NCI-H2029 treated with DMSO at 0.1 percent for 48 hours (cell line): ENCODE results near the gene MTHFS.

Experiments used
- DNase-seq: peaks from one replicate; lab custom pipeline; 2025; lab: John Stamatoyannopoulos, UW

The MTHFS gene

DNA sequence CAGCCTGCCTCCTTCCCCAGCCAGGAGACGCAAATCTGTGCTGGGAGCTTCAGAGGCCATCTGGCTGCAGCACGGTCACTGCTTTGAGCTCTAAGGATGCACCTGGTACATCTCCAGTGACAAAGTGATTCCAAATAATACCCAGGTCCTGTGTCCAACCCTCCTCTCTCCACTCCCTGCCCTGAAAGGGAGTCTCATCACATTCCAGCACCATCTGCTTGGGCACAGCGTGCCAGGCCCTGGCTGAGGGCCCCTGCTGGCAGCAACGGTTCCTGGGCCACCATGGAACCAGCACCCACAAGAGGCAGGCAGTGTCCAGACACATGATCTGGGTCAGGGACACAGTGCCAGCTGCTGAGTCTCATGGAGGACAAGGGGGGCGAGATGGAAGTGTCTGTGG is 81.3 kb downstream of the MTHFS start:
- DNase-seq: no peak

DNA sequence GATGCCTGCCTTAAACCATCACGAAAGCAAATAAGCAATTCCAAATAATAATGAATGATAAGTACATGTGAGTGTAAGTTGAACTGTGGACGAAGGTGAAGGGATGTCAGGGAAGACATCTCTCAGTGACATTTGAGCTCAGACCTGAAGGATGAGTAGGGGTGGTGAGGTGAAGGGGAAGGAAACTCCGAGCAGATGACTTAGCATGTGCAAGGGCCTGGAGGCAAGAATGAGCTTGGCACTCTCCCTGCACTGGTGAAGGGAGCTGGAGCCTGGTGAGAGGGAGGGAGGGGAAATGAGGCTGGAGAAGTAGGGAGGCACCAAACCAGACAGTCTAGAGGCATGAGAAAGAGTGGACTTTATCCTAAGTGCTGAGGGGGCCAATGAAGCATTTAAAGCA is 84.3 kb downstream of the MTHFS start:
- no peak for DNase-seq

DNA sequence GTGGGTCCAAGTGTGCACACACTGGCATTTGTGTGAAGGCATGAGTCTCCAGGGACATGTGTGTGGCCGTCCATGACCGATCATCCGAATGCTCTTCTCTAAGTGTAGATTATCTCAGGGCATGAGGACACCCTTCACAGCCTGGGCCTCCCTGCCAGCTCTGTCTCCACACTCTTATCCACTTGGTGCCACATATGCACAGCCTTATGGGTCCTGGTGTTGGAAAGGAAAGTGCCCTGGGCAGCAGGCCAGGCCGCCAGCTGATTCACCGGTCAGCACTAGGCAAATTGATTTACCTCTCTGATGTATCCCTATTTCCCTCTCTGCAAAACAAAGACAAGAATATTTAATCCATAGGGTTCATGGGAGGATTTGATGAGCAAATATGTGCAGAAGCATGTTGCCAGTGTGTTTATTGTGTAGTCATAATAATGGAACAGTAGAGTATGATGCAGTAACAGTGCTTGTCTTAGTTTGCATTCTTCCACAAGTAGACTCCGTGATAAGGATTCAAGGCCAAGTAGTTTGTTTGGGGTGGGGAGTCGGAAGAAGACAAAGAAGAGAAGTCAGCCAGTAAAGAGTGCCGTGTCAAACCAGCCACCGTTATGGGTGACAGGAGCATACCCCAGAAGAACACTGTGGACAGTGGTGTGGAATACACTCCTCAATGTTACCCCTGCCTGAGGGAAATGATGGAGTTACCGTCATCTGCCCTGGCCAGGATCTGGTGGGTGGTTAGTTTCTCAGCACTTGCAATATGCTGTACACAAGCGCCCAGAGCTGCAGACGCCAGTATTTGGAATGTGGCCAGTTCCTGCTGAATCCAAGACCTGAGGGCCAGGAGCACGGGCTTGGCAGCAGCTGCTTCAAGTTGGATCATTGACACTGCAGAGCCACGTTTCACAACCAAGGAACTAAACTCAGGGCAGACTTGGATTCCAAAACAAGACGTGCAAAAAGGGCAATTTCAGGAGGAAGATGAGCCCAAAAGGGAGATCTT is 85.1 kb downstream of the MTHFS start:
- DNase-seq: peak; percentile 22

GRCh38 chr15:79804838-79805237 is 92.0 kb downstream of the MTHFS start:
- no peak for DNase-seq

- DNase-seq: no peak
Observed at GRCh38 chr15:79798311-79798710, 98.5 kb downstream of the MTHFS start.
